GM19351 (cell line): Measurements from ENCODE around the gene LINGO1.

Experiments used
- ATAC-seq: cut with Tn5 transposase; IDR thresholded peaks from one replicate; pipeline ENCODE4 v1.9.1; 2021; ENCODE audit warnings: mild to moderate bottlenecking, moderate library complexity; ENCODE audit not compliant: unreplicated experiment

The LINGO1 gene

DNA sequence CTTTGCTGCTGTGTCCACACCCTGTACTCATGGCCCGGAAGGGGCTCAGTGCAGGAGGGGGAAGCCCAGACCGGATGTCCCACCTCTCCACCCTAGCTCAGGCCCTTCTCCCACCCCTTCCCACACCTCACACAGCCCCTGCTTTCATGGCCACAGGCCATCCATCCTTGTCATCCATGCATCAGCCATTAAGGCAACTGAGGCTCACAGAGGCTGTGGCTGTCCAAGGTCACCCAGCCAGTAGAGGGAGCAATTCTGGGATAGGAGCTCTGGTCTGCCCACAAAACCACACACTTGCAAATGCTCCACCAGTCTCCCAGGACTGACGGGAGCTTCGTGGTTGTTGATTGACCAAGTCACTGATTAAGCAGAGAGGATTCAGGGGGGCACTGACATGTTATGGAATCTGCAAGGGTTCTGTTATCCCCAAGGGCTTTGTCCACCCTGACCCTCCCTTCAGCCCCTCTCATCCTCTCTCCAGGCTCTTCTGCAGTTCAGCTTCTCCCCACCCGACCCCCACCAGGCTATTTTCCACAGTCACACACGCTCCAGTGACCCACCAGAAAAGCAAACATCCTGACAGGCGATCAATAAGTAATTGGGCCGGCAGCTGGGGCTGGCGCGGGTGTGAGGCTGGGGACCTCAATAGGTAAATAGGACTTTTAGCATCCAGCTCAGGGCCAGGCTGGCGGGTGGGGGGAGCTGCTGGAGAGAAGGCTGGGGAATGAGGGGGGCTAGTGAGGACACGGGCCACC, 15.1 kb downstream of the LINGO1 start:
- ATAC-seq, result no peak

DNA sequence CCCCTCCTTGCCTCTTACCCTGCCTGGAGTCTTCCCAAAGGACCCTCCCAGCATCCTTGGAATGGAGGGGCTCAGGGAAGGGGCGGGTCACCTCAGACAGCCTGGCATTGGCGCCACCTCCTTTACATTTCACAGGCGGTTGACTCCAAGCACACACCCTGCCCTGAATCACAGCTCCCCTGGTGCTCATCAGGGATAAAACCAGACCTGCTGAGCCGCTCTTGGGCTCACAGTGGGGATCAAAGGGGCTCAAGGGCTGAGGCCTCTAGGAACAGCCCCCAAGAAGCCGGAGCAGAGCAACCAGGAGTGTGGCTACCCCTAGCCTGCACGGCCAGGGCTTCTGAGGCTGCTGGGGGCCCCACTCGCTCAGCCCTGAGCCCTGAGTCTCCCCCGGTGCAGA, 16.6 kb downstream of the LINGO1 start:
- ATAC-seq, result no peak

DNA sequence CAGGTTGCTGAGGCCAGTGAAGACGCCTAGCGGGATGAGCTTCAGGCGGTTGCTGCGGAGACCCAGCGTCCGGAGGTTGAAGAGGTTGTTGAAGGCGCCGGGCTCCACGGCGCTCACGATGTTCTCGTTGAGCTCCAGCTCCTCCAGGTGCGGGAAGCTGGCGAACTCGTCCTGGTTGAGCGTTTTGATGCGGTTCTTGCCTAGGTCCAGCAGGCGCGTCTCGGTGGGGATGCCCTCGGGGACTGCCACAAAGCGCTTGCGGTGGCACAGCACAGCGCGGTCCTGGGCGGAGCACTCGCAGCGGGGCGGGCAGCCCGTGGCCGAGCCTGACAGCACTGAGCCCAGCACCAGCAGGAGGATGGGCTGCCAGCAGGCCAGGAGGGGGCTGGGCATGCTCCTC, 17.2 kb downstream of the LINGO1 start:
- ATAC-seq, result no peak

DNA sequence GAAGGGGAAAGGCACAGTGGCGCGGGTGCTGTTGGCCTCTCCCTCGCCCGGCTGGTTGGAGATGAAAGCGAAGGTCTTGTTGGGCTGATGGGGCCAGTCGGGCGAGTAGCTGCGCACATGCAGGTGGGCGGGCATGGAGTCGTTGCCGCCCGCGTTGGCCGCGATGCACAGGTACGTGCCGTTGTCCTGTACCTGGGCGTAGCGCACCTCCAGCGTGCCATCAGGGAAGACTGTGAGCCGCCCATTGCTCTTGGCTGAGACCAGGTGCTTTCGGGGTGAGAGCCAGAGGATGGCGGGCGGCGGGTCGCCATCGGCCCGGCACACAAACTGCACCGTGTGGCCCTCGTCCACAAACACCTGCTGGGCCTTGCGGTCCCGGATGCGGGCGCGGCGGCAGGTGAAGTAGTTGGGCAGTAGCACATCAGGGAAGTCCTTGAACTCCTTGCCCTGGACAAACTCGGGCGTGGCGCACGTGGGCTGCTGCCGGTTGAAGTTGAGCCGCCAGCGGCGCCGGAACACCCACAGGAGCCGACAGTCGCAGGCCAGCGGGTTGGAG, 18.4 kb downstream of the LINGO1 start:
- no peak for ATAC-seq

DNA sequence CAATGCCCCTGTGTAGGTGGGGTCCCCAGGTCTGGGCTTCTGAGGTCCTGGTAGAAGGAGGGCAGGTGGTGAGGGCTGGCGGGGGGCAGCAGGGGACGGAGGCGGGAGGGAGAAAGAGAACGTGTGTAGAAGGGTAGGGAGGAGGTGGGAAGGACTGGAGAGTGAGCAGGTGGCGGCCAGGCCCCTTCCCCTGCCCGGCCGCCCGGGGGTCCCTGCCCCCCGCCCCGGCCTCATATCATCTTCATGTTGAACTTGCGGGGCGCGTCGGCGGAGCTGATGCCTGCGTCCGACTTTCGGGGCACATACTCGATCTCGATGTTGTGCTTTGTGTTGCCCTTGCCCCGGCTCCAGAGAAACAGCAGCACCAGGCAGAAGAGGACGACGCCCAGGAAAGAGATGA, 18.9 kb downstream of the LINGO1 start:
- ATAC-seq, result no peak

DNA sequence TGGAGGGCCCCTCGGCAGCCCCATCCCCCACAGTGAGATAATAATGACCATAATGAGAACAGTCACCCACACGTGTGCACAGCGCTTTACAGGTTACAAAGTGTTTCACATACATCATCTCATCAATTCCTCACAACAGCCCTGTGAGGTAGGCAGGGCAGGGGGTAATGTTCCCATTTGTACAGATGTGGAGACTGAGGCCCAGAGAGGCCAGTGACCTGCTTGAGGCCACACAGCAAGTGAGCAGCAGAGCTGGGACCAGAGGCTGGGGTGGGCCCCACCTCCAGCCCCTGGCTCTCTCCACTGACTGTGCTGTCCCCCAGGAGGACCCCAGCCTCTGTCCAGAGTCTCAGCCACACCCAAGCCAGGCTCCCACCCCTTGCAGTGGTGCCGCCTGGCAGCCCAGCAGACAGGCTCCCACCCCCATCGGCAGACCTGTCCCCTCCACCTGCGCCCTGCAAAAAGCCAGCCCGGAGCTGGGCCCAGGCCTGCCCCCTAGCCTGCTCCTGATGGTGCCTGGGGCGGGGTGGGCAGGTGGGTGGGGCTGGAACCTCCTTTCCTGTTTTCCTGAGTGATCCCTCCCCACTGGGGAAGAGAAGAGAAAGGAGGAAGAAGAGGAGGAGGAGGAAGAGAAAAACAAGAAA, 19.6 kb downstream of the LINGO1 start:
- no peak for ATAC-seq

DNA sequence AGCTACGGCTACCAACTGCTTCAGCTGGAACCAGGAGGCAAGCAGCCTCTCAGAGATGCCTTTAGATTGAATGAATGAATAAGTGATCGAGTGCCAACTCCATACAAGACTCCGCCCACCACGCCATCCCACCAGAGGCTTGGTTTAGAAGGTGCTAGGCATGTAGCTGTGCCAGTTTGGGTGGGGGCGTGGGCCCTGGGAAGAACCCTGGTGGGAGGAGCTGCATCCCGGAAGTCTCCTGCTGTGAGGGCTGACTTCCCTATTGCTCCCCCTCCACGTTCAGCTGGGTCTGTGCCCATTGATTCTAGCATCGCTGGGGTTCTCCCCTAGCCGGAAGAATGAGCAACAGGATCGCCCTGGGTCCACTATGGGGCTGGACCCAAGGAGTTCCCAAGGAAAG, 20.9 kb downstream of the LINGO1 start:
- no peak for ATAC-seq

DNA sequence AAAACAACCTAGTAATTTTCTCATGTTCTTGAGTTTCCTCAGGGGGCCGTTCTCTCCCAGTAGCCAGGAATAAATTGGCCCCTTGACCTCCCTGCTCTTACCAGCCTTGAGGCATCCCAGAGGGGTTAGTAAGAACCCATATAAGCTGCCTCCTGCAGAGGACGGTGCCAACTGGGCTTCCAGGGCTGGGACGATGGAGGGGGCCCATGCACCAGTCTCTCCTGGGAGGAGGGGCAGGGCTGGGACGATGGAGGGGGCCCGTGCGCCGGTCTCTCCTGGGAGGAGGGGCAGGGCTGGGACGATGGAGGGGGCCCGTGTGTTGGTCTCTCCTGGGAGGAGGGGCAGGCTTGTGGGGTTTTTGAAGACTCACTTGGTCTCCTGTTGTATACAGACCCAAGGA, 22.0 kb downstream of the LINGO1 start:
- ATAC-seq, result no peak

DNA sequence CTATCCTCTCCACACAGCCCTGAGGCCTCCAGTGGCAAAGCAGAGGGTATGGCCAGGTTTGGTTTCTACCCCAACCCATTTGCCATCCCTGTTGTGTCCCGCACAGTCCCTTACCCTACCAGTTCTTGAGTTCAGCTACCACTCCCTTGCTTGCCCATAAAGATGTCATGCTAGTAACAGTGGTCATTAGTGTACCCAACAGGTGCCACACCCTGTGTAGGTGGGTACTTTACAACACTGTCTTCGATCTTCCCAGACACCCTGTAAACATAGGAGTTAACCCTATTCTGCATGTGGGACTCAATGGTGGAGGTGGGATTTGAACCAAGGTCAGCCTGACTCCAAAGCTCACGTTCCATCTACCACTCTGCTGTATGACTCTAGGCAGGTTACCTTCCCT, 23.2 kb downstream of the LINGO1 start:
- no peak for ATAC-seq

DNA sequence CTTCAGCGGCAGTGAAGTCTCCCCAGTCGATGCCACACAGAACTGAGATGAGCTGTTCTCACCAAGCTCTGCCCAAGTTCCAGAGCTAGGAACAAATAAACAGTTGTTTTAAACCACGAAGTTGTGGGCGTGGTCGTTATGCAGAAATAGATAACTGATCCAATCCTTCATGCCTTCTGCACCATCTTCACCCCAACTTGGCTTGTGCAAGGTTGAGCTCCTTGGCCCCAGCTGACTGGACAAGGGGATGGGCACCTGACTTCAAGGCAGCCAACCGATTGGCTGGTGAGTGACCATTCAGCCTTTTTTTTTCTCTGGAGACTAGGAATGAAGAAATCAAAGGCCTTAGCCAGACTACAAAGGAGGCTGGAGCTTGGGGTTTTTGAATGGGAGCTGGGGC, 23.9 kb downstream of the LINGO1 start:
- no peak for ATAC-seq

DNA sequence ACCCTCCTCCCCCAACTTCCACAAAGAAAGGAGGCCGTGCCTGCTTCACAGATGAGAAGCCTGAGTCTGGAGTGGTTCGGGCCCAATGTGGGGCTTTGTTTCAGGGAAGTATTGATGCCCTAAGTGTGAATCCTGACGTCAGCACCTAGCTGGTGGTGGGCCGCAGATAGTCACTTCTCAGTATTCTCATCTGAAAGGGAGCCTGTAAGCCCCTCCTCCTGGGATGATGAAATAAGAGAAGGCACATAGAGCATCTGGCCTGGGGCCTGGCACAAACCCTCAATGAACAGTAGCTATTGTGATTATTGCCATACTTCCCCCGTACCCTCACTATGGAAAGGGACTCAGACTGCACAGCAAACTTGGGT, 24.8 kb downstream of the LINGO1 start:
- ATAC-seq, result no peak

DNA sequence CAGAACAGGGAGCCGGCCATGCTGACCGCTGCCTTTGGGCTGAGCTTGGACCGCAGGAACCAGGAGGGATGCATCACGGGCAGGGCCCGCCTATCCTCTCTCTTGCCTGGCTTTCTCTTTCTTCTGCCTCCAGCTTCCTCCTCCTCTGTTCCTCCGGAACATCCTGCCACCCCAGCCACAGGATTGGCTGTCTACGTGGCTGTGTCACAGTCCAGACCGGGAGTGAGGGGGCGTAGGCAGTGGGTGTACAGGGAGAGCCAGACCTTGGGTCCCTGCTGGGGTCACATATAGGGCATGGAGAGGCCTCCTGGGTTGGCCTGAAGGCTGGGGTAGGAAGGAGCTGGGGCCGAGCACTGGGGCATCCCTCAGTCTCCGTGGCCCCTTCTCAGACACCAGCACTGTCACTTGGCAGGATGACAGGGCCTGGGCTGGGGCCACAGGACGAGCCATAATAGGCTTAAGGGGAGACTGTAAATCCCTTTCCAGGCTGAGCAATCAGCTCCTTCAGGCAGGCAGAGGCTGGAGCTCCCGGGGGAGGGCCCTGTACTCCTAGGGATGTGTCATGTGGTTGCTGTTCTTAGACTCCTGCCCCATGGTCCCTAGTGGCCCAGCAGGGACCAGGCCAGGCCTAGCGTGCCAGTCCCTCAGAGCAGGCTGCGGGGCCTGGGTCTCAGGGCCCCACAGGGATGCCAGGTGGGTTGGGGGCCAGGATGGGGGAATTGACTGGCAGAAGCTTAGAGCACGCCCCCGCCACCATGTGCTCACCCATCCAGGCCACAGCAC, 25.4 kb downstream of the LINGO1 start:
- ATAC-seq, result no peak

DNA sequence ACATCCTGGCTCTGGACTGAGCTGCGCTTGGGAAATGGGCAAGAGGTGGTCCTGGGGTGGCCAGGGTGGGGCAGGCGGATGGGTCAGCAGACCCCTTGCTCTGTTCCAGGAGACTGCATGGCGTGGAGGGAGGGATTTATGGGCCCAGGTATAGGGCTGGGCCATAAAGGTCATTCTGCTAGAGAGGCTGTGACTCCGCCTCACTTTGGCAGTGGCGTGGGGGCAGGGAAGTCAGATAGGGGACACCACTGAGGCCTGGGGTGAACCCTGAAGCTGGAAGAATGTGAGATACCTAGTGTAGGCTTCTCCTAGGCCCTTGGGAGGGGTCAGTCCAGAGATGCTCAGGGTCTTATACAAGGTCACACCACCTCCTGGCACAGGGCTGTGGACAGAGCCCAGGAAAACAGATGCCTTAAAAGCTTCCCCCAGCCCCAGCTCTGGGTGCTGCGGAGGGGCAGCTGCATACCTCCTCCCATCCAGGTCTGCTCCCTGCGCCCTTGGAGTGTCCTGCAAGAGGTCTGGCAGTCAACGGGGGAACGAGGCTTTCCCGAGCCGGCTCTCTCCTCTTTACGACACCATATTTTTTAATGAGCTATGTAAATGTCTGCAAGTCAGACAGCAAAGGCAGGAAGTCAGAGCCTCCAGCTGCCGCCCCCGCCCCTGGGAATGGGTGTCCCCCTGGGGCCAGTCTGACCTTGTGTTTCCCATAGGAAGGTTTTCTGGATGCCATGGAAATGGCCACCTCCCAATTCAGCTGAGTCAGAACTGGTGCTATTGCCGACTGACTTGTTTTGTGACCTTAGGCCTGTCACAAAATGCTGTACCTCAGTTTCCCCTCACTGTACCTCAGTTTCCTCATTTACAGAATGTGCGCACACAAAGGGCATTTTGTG, 26.3 kb downstream of the LINGO1 start:
- no peak for ATAC-seq

DNA sequence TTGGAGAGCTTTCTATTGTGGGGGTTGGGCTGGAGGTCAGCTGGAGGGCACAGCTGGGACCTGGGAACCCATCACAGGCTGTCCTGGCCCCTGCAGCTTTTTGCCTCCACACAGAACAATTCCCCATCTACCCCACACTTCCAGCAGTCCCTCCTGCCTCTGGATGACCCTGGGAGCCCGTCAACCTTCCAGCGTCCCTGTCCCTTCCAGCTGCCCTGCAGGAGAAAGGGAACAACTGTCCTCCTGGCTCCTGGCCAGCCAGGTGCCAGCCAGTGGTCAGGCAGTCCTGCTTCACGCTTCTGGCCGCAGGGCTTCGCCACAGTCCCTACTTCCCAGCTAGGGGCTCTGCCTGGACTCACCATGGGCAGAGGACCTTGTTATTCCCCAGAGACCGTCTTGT, 27.2 kb downstream of the LINGO1 start:
- no peak for ATAC-seq

DNA sequence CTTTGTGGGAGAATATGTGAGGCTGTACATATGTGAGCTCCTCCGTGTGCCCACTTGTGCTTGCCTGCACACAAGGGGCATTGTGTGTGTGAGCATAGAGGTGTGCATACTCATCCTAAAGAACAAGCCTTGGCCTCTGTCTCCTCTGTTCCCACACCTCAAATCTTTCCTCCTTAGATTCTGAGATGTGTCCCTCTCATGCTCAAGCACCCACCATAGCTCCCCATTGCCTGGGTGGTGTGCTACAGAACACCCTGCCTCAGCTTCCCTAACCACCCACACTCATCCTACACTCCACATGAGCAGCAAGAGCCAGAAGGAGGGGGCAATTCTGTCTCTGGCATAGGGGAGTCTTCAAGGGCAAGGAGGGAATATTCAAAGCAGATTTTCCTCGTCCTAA, 27.7 kb downstream of the LINGO1 start:
- ATAC-seq, result no peak

DNA sequence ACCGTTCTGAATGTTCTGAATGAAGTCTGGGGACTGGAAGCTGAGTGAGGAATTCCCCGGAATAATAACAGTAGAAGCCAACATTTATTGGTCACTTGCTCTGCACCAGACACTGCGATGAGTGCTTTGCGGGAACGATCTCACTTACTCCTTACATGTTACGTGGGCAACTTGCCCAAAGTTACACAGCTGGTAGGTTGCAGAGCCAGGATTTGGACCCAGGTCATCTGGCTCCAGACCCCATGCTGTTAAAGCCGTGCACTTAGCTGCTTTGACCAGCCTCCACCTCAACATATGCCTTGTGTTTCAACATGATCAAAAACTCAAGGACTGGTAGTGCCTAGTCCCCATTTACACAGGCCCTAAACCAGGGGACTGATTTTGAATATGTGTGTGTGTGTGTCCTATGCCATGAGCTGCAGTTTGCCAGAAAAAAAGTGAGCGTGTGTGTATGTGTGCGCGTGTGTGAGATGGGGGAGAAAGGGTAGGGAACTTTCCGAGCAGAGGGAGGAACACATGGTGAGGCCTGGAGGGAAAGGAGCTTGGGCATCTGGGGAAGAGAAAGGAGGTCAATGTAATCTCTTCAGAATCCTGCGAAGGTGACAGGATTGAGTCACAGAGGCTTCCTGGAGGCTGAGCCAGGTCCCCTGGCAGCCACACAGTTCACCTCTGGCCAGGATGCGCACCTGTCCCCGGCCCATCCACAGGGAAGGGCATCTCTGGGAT, 28.9 kb downstream of the LINGO1 start:
- no peak for ATAC-seq

DNA sequence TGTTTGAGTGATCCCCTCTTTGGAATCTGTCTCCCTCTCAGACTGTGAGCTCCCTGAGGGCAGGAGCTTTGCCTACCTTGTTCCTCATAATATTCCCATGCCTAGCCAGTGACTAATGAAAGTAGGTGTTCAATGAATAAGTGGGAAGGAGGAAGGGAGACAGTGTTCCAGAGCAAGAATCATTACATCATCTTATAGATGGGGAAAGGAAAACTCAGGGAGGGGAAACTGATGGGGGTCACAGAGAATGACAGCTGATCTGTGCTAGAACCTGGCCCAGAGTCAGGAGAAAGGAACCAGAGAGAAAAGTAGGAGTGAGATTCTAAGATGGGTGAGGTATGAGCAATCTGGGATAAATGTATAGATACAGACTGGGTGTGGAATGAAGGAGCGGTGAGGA, 29.9 kb downstream of the LINGO1 start:
- no peak for ATAC-seq

DNA sequence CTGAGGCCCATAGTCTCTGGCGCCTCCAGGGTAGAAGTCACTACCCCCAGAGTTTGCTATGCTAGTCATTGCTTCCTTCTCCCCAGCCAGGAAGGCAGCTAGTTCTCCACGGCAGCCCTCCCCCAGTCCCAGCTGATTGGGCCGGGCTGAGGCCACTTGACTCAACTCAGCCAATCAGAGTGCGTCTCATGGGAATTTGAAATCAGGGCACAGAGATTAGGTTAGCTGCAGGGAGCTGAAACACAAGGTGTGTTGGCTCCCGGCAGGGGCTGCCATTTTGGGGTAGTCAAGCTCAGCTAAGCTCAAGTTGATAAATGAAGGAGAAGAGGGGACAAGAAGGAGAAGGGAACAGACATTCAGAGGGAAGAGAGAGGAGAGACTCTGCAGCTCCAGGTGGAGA, 32.8 kb downstream of the LINGO1 start:
- no peak for ATAC-seq

DNA sequence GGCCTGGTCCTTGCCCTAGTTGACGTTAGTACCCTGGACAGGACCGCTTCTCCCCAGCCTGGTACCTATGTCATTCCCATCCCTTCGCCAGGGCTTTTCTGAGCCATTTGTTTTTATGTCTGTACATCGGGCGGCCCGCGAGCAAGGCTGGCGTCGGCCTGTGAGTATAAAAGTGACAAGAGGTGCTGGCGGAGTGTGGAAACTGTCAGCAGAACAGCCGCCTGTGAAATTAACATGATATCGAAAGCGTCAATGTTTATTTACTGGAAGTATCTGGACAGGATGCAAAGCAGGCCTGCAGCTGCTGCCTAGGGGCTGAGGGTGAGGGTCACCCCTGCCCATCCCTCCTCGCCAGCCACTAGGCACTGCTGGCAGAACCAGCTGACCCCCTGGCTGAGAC, 33.4 kb downstream of the LINGO1 start:
- no peak for ATAC-seq

DNA sequence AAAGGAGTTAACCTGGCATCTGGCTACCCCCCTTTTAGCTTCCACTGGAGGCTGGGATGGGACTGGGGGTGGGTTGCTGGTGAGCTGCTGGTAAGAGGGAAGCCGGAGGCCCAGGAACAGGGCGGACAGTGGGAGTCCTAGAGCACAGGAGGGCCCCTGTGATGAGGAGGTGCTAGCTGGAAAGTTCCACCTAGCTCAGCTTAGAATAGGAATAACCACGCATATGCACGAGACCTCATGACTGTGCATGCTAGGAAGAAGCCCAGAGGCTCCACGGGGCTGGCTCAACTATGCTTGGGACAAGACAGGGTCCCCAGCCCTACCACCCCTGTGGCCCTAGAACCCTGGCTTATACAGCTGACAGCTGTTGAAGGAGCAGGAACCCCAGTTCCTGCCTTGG, 34.1 kb downstream of the LINGO1 start:
- ATAC-seq, result no peak
